ENCODE results near the gene MRRF.

DNA sequence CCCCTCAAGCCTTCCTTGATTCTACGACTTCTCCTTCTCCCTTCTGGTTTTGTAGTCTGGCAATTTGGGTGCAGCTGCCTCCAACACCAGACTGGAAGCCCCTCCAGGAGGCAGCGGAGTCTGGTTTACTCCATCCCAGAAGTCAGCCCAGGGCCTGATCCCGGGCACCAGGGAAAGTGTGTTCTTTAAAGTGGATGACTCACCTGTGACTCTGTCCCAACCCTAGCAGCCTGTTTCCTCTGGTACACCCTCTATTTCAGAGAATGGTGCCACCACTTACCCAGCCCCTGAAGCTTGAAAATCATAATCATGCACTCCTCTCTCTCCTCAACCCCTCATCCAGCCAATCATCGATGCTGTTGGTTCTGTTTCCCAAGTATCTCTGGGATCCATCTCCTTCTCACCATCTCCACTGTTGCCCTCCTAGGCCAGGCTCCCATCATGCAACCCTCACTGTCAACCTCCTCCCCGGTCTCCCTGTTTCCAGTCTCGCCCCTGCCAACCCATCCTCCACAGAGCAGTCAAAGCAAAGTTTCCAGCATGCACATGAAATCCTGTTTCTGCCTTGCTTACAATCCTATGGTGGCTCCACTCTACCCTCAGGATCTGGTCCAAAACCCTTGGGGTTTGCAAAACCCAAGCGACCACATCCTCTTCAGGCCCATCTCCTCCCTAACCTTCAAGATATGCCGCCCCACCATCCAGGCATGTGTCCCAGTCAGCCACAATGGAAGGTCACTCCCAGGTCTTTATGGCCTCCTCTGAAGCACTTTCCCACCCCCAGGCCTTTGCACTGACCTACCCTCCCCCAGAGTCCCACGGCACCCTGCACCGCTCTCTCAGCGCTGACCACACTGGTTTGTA, 46.4 kb upstream of the MRRF start:
- TF ChIP-seq, protein P1, sequence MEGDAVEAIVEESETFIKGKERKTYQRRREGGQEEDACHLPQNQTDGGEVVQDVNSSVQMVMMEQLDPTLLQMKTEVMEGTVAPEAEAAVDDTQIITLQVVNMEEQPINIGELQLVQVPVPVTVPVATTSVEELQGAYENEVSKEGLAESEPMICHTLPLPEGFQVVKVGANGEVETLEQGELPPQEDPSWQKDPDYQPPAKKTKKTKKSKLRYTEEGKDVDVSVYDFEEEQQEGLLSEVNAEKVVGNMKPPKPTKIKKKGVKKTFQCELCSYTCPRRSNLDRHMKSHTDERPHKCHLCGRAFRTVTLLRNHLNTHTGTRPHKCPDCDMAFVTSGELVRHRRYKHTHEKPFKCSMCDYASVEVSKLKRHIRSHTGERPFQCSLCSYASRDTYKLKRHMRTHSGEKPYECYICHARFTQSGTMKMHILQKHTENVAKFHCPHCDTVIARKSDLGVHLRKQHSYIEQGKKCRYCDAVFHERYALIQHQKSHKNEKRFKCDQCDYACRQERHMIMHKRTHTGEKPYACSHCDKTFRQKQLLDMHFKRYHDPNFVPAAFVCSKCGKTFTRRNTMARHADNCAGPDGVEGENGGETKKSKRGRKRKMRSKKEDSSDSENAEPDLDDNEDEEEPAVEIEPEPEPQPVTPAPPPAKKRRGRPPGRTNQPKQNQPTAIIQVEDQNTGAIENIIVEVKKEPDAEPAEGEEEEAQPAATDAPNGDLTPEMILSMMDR (conservative IDR thresholded peaks at IDR 0.05 in 1 of 2, IDR thresholded peaks at IDR 0.05 in 1 of 2; ENCODE audit: low read depth in 1 of 2, low read length in 2 of 2), result no peak
- TF ChIP-seq EZH2 (IDR thresholded peaks at IDR 0.05; ENCODE audit: low read length, missing control alignments), result peak; percentile 21

All from fibroblast of lung (primary cell).